ENCODE results near the gene AHDC1. TPM values are rescaled to one million over a fixed set of nuclear protein-coding genes. Genes with fewer than 3 reads are reported as not detected.

Gene AHDC1
- total and polyA plus RNA-seq, 2 of the 13 experiments (the other 11 are each of a cell fraction or from before 2014, with no cell fraction given), result 1.0 to 2.7 TPM

DNA sequence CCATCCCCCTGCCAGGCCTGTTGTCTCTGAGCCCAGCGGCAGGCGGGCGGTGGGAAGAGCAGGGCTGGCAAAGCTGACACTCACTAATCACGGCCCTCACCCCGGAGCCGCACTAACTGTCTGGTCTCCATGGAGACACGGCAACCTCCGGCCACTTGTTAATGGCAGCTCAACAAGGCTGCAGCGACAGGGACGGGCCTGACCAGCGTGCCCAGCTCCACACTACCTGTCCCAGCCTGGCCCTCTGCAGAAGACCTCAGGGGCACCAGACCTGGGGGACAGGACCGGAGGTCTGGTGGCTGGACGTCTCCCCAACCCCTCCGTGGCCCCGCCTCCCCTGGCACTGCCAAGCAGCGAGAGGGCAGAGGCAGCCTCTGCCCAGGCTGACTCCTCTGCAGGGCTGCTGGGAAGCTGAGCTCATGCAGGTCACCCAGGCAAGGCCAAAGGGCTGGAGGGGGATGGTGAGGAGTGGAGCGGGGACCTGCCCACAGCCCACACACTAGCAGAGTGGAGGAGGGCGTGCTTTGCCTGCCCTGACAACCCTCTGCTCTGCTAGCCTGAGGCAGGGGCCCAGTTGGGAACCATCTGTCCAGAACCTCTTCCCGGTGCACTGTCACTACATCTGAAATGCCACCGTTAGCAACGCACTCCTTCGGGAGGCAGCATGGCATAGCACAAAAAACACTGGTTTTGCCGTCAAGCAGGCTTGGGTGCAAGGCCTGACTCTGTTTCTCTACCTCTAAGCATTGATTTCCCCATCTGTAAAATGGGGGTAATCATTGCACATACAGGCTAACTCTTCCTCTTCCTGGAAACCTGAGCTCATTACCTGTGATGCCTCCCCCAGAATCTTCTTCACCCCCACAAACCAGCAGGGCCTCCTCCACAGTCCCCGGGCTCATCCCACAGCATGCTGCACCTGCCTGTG lies 84.3 kb downstream of the AHDC1 start (continued):
- TF ChIP-seq, protein P1, sequence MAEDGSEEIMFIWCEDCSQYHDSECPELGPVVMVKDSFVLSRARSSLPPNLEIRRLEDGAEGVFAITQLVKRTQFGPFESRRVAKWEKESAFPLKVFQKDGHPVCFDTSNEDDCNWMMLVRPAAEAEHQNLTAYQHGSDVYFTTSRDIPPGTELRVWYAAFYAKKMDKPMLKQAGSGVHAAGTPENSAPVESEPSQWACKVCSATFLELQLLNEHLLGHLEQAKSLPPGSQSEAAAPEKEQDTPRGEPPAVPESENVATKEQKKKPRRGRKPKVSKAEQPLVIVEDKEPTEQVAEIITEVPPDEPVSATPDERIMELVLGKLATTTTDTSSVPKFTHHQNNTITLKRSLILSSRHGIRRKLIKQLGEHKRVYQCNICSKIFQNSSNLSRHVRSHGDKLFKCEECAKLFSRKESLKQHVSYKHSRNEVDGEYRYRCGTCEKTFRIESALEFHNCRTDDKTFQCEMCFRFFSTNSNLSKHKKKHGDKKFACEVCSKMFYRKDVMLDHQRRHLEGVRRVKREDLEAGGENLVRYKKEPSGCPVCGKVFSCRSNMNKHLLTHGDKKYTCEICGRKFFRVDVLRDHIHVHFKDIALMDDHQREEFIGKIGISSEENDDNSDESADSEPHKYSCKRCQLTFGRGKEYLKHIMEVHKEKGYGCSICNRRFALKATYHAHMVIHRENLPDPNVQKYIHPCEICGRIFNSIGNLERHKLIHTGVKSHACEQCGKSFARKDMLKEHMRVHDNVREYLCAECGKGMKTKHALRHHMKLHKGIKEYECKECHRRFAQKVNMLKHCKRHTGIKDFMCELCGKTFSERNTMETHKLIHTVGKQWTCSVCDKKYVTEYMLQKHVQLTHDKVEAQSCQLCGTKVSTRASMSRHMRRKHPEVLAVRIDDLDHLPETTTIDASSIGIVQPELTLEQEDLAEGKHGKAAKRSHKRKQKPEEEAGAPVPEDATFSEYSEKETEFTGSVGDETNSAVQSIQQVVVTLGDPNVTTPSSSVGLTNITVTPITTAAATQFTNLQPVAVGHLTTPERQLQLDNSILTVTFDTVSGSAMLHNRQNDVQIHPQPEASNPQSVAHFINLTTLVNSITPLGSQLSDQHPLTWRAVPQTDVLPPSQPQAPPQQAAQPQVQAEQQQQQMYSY (CRISPR knock-in tag; IDR thresholded peaks at IDR 0.05), result no peak
- no peak for TF ChIP-seq ZNF362 (CRISPR knock-in tag; IDR thresholded peaks at IDR 0.05; ENCODE audit: borderline replicate concordance)
- peak; percentile 85 for TF ChIP-seq ZNF292 (CRISPR knock-in tag; IDR thresholded peaks at IDR 0.05; ENCODE audit: borderline replicate concordance, low read depth)
- peak; percentile 43; the same call in 1 of the 2 replicates for TF ChIP-seq CBX5 (CRISPR knock-in tag; IDR thresholded peaks at IDR 0.05; ENCODE audit: borderline replicate concordance)
- no peak for TF ChIP-seq ZFP37 (CRISPR knock-in tag; IDR thresholded peaks at IDR 0.05; ENCODE audit: borderline replicate concordance)
- peak; percentile 38; the same call in 1 of the 2 replicates for TF ChIP-seq HNF4A (CRISPR knock-in tag; IDR thresholded peaks at IDR 0.05)
- TF ChIP-seq TBX2 (CRISPR knock-in tag; IDR thresholded peaks at IDR 0.05; ENCODE audit: borderline replicate concordance), result no peak; the same call in 1 of the 2 replicates
- peak; percentile 41; the same call in 1 of the 2 replicates for TF ChIP-seq KAT8 (CRISPR knock-in tag; IDR thresholded peaks at IDR 0.05)
- no peak for TF ChIP-seq ZZZ3 (CRISPR knock-in tag; IDR thresholded peaks at IDR 0.05; ENCODE audit: borderline replicate concordance)
- peak; percentile 67; the same call in 1 of the 2 replicates for TF ChIP-seq ZFX (CRISPR knock-in tag; IDR thresholded peaks at IDR 0.05; ENCODE audit: low read depth)
- peak; percentile 73; the same call in 1 of the 2 replicates for TF ChIP-seq MTA1 (CRISPR knock-in tag; IDR thresholded peaks at IDR 0.05; ENCODE audit: borderline replicate concordance)
- TF ChIP-seq ZNF614 (CRISPR knock-in tag; IDR thresholded peaks at IDR 0.05; ENCODE audit: borderline replicate concordance), result no peak
- TF ChIP-seq ARHGAP35 (CRISPR knock-in tag; IDR thresholded peaks at IDR 0.05; ENCODE audit: borderline replicate concordance), result no peak
- no peak for TF ChIP-seq FOXA1 (IDR thresholded peaks at IDR 0.05)
- TF ChIP-seq FOXA1 (CRISPR knock-in tag; IDR thresholded peaks at IDR 0.05), result no peak
- TF ChIP-seq ZNF746 (CRISPR knock-in tag; IDR thresholded peaks at IDR 0.05), result 0 out of 2 replicates have a peak, but pooled peaks have one; percentile 22
- peak; percentile 70 for TF ChIP-seq ZMYM3 (CRISPR knock-in tag; IDR thresholded peaks at IDR 0.05)
- TF ChIP-seq RBFOX2 (IDR thresholded peaks at IDR 0.05; ENCODE audit: low read depth, low read length), result 0 out of 2 replicates have a peak, but pooled peaks have one; percentile 38
- peak; percentile 27 for TF ChIP-seq TAF15 (IDR thresholded peaks at IDR 0.05; ENCODE audit: low read depth, low read length, poor library complexity, severe bottlenecking)
- no peak for TF ChIP-seq SOX5 (CRISPR knock-in tag; IDR thresholded peaks at IDR 0.05; ENCODE audit: borderline replicate concordance)
- peak; percentile 46 for TF ChIP-seq SAP130 (CRISPR knock-in tag; IDR thresholded peaks at IDR 0.05; ENCODE audit: low read depth)

All from HepG2 (cell line).